ENCODE results near the gene MYO18B.

The MYO18B gene

GRCh38 chr22:25896592-25896991 lies 154.6 kb downstream of the MYO18B start:
- CTCF ChIA-PET = interaction anchor here (0.6 kb wide), 1 partner anchor 233 kb away, joined by 3 read pairs; no protein-coding TSS in a partner anchor
- Mint-ChIP-seq H3K9me3 (no peaks in the 10 kb centered on the region), H3K27me3 (peaks cover 8% of the 10 kb centered on the region), H3K27ac (no peak overlapping the region), H3K4me1 (no peaks in the 10 kb centered on the region), H3K36me3 (no peaks in the 10 kb centered on the region), H3K4me3 (no peak overlapping the region)
- no peak for DNase-seq

- Mint-ChIP-seq H3K4me1 (no peaks in the 10 kb centered on the region), H3K4me3 (no peak overlapping the region), H3K27me3 (peaks cover 8% of the 10 kb centered on the region), H3K36me3 (no peaks in the 10 kb centered on the region), H3K9me3 (no peaks in the 10 kb centered on the region), H3K27ac (no peak overlapping the region)
- CTCF ChIA-PET = interaction anchor here (1.1 kb wide), 1 partner anchor 433 kb away, joined by 3 read pairs; no protein-coding TSS in a partner anchor
- no peak for DNase-seq
Observed at GRCh38 chr22:25898707-25899365, 156.8 kb downstream of the MYO18B start.

GRCh38 chr22:25899566-25899965 lies 157.6 kb downstream of the MYO18B start:
- no peak for DNase-seq
- Mint-ChIP-seq H3K36me3 (no peaks in the 10 kb centered on the region), H3K4me1 (no peaks in the 10 kb centered on the region), H3K27me3 (peaks cover 8% of the 10 kb centered on the region), H3K27ac (no peak overlapping the region), H3K4me3 (no peak overlapping the region), H3K9me3 (no peaks in the 10 kb centered on the region)
- CTCF ChIA-PET = no interaction called here

GRCh38 chr22:25900390-25900789 lies 158.4 kb downstream of the MYO18B start:
- no peak for DNase-seq
- Mint-ChIP-seq H3K4me1 (no peaks in the 10 kb centered on the region), H3K27me3 (peaks cover 3% of the 10 kb centered on the region), H3K36me3 (no peaks in the 10 kb centered on the region), H3K9me3 (no peaks in the 10 kb centered on the region), H3K27ac (no peak overlapping the region), H3K4me3 (no peak overlapping the region)
- CTCF ChIA-PET = no interaction called here

GRCh38 chr22:25900880-25901279 lies 158.9 kb downstream of the MYO18B start:
- no peaks in the 10 kb centered on the region for H3K9me3 Mint-ChIP-seq
- no peaks in the 10 kb centered on the region for H3K4me1 Mint-ChIP-seq
- no peak for DNase-seq
- no peak overlapping the region for H3K27ac Mint-ChIP-seq
- CTCF ChIA-PET = no interaction called here
- H3K4me3 Mint-ChIP-seq = no peak overlapping the region
- H3K36me3 Mint-ChIP-seq = no peaks in the 10 kb centered on the region
- no peaks in the 10 kb centered on the region for H3K27me3 Mint-ChIP-seq

- no peak for DNase-seq
- CTCF ChIA-PET = interaction anchor here (0.8 kb wide), 1 partner anchor 428 kb away, joined by 3 read pairs; no protein-coding TSS in a partner anchor
- no peak overlapping the region for H3K4me3 Mint-ChIP-seq
Observed at GRCh38 chr22:25902402-25902801, 160.4 kb downstream of the MYO18B start.

GRCh38 chr22:25903294-25903693 lies 161.3 kb downstream of the MYO18B start:
- Mint-ChIP-seq H3K4me3 (no peak overlapping the region), H3K27me3 (peaks cover 3% of the 10 kb centered on the region), H3K9me3 (peaks cover 2% of the 10 kb centered on the region), H3K27ac (no peak overlapping the region), H3K36me3 (no peaks in the 10 kb centered on the region), H3K4me1 (no peaks in the 10 kb centered on the region)
- peak; percentile 25 for DNase-seq
- CTCF ChIA-PET = interaction anchor here (0.8 kb wide), 1 partner anchor 427 kb away, joined by 3 read pairs; no protein-coding TSS in a partner anchor

More at GRCh38 chr22:25902402-25902801, 160.4 kb downstream of the MYO18B start:
- H3K27me3 Mint-ChIP-seq = peaks cover 3% of the 10 kb centered on the region
- H3K9me3 Mint-ChIP-seq = peaks cover 2% of the 10 kb centered on the region
- H3K27ac Mint-ChIP-seq = no peak overlapping the region
- no peaks in the 10 kb centered on the region for H3K4me1 Mint-ChIP-seq
- no peaks in the 10 kb centered on the region for H3K36me3 Mint-ChIP-seq

- Mint-ChIP-seq H3K27ac (no peak overlapping the region), H3K36me3 (no peaks in the 10 kb centered on the region), H3K27me3 (peaks cover 17% of the 10 kb centered on the region), H3K4me1 (no peaks in the 10 kb centered on the region), H3K9me3 (peaks cover 2% of the 10 kb centered on the region), H3K4me3 (no peak overlapping the region)
- CTCF ChIA-PET = no interaction called here
- DNase-seq = no peak
Observed at GRCh38 chr22:25908212-25908611, 166.2 kb downstream of the MYO18B start.

- Mint-ChIP-seq H3K9me3 (peaks cover 2% of the 10 kb centered on the region), H3K36me3 (no peaks in the 10 kb centered on the region), H3K27ac (no peak overlapping the region), H3K4me3 (no peak overlapping the region), H3K27me3 (peaks cover 19% of the 10 kb centered on the region), H3K4me1 (no peaks in the 10 kb centered on the region)
- CTCF ChIA-PET = no interaction called here
- DNase-seq = no peak
Observed at GRCh38 chr22:25908755-25909154, 166.8 kb downstream of the MYO18B start.

- CTCF ChIA-PET = no interaction called here
- Mint-ChIP-seq H3K4me3 (no peak overlapping the region), H3K9me3 (peaks cover 2% of the 10 kb centered on the region), H3K4me1 (no peaks in the 10 kb centered on the region), H3K27ac (no peak overlapping the region), H3K27me3 (peaks cover 19% of the 10 kb centered on the region), H3K36me3 (no peaks in the 10 kb centered on the region)
- no peak for DNase-seq
Observed at GRCh38 chr22:25909614-25910387, 167.8 kb downstream of the MYO18B start.

GRCh38 chr22:25911243-25911972 lies 169.4 kb downstream of the MYO18B start:
- no peak overlapping the region for H3K27ac Mint-ChIP-seq
- H3K27me3 Mint-ChIP-seq = peaks cover 19% of the 10 kb centered on the region
- CTCF ChIA-PET = no interaction called here
- H3K9me3 Mint-ChIP-seq = peaks cover 2% of the 10 kb centered on the region
- H3K4me3 Mint-ChIP-seq = no peak overlapping the region
- no peaks in the 10 kb centered on the region for H3K36me3 Mint-ChIP-seq
- no peaks in the 10 kb centered on the region for H3K4me1 Mint-ChIP-seq
- no peak for DNase-seq

- Mint-ChIP-seq H3K4me3 (no peak overlapping the region), H3K27ac (no peak overlapping the region), H3K4me1 (no peaks in the 10 kb centered on the region), H3K36me3 (no peaks in the 10 kb centered on the region), H3K27me3 (peaks cover 13% of the 10 kb centered on the region), H3K9me3 (no peaks in the 10 kb centered on the region)
- no peak for DNase-seq
- CTCF ChIA-PET = interaction anchor here (1.1 kb wide), 1 partner anchor 81 kb away, joined by 3 read pairs; no protein-coding TSS in a partner anchor
Observed at GRCh38 chr22:25919452-25919851, 177.5 kb downstream of the MYO18B start.

- no peak overlapping the region for H3K4me3 Mint-ChIP-seq
- DNase-seq = no peak
- CTCF ChIA-PET = no interaction called here
- H3K27ac Mint-ChIP-seq = no peak overlapping the region
- peaks cover 12% of the 10 kb centered on the region for H3K27me3 Mint-ChIP-seq
- no peaks in the 10 kb centered on the region for H3K4me1 Mint-ChIP-seq
- H3K36me3 Mint-ChIP-seq = no peaks in the 10 kb centered on the region
- peaks cover 1% of the 10 kb centered on the region for H3K9me3 Mint-ChIP-seq
Observed at GRCh38 chr22:25922141-25922540, 180.2 kb downstream of the MYO18B start.

GRCh38 chr22:25923914-25924313 lies 181.9 kb downstream of the MYO18B start:
- no peak for DNase-seq
- Mint-ChIP-seq H3K4me3 (no peak overlapping the region), H3K9me3 (peaks cover 9% of the 10 kb centered on the region), H3K4me1 (no peaks in the 10 kb centered on the region), H3K27me3 (peaks cover 20% of the 10 kb centered on the region), H3K36me3 (no peaks in the 10 kb centered on the region), H3K27ac (no peak overlapping the region)
- CTCF ChIA-PET = interaction anchor here (0.5 kb wide), 1 partner anchor 433 kb away, joined by 3 read pairs; no protein-coding TSS in a partner anchor

All from activated naive CD4-positive, alpha-beta T cell treated with anti-CD3 and anti-CD28 coated beads, Interleukin-2, amount 10 ng/mL, durations not matched to agents 7 days and 5 days (primary cell).